RKO (cell line): ENCODE data around the gene ANKRD33B.

Source experiments
- DNase-seq: peaks from one replicate; pipeline ENCODE4 v3.0.0-alpha.2; 2016; ENCODE audit warnings: low spot score

ANKRD33B gene

DNA sequence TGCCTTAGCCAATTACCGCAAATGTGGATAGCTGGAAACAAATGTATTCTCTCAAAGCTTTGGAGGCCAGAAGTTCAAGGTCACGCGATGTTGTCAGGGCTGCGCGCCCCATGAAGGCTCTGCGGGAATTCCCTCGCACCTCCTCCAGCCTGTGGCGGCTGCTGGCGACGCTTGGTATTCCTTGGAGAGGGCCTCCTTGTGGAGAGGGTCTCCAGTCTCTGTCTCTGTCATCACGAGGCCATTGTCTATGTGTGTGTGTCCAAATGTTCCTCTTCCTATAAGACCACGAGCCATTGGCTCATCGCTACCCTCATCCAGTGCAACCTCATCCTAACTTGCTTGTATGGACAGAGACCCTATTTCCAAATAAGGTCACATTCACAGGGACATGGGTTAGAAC lies 97.5 kb downstream of the ANKRD33B start:
- no peak for DNase-seq

DNA sequence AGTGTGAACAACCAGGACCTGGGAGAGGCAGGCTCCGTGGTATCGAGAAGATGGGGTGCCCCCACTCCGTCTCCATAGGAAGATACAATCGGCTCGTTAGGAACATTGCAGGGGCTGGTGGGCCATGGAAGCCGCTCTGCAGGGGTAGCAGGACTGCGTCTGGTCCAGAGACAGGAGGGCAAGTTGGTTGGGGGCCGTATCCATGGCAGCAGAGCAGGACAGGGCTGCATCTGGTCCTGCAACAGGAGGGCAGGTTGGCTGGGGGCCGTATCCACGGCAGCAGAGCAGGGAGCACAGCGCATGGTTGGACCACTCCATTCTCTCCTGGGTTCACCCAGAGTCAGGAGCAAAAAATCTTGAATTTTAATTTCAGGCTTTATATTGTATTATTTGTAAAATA lies 98.2 kb downstream of the ANKRD33B start:
- no peak for DNase-seq

DNA sequence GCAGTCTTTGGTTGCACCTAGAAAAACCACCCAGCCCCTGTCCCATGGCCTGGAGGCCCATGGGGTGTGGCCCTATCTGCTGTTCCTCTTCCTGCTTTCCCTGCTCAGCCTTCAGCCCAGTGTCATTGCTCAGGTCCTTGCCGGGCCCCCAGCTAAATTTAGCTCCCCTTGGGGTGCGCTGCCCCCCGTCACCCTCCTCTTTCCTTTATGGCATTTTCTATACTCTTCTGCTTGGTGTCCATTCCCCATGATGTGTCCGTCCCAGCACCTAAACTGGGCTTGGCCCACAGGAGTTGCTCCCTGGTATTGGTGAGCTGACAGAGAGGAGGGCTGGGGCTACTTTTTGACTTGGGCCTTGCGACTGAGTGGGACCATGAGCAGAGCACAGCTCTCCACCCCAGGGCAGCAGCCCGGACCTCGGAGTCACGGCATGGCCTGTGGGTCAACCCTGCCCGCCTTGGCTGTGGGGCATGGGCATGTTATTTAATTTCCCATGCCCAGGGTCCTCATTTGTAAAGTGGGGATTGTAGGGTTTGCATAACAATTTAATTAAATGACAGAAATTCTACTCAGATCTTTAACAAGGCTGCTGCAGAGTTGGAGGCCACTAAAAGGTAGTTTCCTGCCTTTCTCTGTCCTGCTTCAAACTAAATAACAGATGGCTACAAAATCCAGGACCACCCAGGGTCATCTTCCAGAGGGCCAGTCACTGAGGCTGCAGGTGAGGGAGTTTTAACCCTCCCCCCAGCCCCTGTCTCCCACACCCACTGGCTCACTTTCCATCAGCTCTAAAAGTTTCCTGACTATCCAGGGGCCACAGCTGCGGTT lies 99.0 kb downstream of the ANKRD33B start:
- DNase-seq, result no peak

DNA sequence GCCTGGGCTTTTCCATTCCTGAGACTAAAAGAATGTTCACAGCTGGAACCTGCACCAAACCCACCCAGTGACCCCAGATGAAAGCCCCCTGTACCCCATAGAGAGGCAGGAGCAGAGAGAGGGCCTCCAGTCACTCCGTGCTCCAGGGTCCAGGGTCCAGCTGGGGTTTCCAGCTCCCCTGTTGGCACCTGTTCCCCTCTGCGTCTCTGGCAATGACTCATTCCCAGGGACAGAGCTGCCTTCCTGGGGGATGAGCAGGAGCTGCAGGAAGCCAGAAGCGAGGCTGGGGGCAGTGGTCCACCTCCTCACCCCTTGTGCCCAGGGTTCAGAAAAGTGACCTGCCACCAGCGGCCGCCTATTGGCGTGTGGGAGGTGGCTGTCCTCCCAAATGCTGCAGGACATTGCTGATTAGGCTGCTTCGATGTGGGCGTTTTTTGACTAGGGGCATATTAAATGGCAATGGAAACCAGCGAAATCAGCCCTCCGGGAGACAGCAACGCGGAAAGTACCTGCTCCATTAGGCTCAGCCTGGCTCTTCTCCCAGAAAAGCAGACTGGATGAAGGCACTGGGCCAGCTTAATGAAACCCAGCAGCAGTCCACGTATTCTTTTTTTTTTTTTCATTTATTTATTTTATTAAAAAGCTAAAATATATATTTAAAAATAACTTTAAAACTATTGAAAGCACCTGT lies 99.8 kb downstream of the ANKRD33B start:
- DNase-seq, result no peak

DNA sequence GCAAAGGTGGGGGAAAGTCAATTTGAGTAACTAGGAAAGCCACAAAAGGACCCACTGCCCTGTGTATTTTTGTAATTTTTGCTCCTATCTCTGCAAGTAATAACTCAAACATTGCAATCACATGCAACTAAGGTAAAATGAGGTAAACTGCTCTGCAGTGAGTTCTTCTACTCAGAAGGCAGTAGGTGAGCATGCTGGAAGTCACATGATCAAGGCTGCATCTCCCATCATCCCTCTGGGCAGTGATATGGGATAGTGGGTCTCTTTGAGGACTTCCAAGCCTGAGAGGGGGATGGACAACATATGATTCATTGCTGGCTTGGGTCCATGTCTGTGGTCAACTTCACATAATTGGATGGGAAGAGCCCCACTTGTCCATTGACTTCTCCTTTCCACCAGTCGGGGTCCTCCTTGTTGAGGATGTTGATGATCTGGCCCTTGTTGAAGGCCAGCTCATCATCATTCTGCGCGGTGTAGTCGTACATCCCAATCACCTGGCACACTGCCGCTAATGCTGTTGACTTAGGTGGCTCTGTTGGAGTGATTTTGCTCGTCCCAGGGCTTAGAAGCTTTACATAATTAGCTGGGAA lies 100.4 kb downstream of the ANKRD33B start:
- peak; percentile 14 for DNase-seq

DNA sequence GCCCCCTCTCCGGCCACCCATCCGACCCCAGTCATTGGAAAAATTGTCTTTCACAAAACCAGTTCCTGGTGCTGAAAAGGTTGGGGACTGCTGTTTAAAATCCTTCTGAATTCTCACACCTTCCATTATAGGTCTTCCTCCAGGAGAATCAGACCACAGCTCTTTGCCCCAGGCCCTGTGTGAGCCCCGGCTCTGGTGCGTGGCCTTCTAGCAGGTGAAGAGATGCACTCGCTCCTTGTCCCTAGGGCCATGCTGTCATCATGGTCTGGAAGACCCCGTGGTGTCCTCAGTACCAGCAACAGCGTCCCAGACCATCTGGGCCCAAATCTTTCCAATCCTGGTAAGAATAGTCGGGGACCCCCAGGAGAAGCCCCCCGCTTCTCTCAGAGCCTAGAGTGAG lies 101.9 kb downstream of the ANKRD33B start:
- DNase-seq, result no peak

DNA sequence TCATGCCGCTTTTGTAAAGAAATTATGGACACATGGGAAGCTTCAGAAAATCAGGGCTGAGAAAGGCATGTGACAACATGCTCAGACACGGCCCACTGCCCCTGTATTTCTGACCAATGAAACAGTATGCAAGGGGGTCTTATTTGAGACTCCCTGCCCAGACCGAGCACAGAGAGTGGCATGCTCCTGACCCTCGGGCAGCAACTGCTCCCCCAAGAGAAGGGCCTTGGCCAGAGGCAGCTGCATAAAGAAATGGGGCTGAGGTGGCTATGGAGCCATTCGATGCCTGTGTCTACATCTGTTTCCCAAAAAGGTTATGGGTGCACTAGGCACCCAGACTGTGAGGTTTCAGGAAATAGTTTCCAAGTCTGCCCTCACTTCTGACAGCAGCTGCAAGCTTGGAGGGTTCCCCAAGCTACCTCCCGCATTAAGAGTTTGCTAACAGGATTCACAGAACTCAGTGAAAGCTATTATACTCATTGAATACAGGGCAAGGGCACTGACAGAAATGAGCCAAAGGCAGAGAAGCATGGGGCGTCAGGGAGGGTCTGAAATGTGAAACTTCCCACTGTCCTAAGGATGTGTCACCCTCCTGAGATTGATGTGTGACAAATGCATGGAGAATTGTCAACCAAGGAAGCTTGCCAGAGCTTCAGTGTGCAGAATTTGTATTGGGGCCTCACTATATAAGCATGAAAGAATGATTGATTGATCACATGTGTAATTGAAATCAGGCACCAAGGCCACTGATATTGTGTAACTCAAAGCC lies 102.8 kb downstream of the ANKRD33B start:
- DNase-seq, result peak; percentile 9

DNA sequence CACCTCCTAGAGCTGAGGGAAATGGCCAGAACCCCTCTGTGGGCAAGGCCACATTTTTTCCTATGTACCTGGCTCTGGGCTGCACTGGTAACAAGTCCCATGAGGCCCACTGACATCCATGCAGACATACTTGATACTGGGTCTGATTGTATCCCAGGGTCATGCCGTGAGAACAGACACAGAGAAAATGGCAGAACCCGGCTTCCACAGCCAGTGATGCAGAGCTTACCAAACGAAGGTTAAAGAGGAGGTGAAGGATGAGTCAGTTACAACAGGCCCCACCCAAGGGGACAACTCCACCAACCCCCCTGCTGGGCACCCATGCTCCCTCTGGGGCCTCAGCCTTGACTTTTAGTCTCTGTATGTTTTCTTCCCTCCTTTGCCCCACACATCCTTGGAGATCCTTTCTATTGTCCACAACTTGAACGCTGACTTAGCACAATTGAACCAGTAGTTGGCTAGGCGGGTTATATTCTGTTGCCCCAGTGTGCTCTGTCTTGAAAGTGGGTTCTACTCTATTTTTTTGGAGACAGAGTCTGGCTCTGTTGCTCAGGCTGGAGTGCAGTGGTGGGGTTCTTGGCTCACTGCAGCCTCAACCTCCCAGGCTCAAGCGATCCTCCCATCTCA lies 103.7 kb downstream of the ANKRD33B start:
- no peak for DNase-seq

DNA sequence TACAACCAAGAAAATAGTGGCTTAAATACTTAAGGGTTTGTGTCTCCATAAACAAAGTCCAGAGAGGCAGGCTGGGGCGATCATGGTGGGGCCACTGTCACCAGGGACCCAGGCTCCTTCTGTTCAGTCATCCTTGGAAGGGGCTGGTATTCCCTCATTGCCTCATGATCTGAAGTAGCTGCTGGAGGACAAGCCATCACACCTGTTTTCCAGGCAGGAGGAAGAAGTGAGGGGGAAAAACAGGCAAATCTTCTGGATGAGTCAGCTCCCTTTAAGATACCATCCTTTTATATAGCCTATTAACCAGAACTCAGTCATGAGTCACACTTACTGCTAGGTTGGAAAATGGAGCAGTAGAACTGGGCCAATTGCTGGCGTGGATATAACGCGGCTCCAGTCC lies 104.8 kb downstream of the ANKRD33B start:
- DNase-seq, result peak; percentile 6

DNA sequence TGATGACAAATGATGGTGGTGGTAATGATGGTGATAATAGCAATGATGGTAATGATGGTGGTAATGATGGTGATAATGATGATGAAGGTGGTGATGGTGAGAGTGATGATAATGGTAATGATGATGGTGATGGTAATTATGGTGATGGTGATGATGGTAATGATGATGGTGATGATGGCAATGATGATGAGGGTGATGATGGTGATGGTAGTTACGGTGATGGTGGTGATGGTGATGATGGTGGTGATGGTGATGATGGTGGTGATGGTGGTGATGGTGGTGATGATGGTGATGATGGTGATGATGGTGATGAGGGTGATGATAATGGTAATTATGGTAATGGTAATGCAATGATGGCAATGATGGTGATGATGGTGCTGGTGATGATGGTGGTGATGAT lies 106.1 kb downstream of the ANKRD33B start:
- no peak for DNase-seq

DNA sequence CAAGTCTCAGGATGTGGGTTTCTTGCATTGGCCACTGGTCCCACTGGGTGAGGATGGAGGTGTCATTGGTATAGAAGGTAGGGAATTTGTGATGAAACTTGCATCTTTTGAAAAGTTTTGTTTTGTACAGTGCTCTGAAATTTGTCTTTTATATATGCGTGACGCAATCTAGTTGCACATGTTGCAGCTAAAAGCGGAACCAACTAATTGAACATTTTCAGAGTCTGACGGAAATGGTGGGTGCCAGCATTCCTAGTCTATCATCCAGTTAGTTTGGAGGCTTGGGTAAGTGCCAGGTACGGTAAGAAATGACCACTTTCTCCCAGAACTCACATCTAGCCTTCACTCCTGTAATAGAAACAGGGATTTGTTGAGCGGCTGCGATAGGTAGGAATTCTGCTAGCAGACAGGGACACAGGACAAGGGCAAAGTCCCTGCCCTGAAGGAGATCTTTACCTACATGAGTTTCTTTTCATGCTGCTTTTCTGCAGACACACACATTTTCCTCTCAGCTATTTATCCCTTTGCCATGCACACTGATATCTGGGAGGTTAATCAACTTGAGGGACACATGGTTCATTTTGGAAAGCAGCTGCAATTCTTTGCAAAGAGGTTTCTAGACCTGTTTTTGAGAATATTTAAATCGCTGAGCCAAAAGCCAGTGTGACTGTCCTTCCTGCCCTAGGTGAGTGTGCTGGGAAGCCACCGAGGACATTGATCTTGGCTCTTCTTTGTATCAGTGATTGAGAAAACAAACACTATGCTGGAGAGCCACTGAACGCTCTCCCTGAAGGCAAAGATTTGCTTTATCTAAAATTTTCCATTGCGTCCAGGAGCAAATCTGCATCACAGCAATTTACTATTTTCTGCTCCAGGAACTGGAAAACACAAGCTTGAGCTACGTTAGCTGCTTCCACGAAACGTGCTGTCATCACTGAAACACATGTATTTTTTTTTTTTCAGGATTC lies 107.5 kb downstream of the ANKRD33B start:
- DNase-seq, result no peak

DNA sequence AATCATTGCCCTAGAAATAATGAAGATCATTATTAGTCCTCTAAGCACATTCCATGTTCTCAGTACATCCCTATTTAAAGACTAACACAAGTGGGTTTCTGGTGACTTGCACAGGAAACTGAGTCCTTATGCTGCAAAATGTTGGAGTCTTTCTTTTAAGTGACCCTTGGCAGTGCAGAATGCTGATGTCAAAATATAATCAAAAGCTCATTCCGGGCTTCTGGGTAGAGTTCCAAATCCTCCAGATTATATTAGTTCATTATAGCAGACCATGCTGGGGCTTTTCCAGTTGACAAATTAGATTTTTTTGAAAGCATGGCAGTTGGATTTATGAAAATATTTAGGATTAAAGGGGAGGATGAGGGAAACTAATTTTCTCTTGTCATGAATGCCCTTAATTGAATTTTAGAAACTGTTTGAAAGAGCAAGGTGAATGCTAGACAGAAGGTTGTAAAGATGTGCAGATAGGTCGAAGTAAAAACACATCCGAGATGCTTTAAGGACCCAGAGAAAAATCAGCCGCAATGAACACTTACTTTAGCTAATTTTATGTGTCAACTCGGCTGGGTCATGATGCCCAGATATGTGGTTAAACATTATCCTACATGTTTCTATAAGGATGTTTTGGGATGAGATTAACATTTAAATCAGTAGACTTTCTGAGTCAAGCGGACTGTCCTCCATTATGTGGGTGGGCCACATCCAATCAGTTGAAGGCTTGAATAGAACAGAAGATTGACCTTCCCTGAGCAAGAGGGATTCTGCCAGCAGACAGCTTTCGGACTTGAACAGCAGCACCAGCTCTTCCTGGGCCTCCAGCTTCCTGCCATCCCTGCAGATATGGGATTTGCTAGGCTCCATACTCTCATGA lies 108.5 kb downstream of the ANKRD33B start:
- no peak for DNase-seq

DNA sequence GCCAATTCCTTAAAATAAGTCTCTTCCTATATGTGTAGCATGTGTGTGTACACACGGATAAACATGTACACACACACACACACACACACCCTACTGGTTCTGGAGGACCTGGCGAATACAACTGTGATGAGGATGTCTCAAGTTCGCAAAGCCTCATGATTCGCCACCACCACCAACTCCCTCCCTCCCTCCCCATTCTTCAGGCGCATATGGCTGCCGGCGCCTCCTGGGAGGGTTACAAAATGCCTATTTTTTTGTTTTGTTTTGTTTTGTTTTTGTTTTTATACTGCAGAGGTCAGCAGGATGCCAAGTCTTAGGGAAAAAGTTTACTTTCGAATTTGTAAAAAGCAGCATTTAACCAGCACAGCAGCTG lies 109.1 kb downstream of the ANKRD33B start:
- no peak for DNase-seq

DNA sequence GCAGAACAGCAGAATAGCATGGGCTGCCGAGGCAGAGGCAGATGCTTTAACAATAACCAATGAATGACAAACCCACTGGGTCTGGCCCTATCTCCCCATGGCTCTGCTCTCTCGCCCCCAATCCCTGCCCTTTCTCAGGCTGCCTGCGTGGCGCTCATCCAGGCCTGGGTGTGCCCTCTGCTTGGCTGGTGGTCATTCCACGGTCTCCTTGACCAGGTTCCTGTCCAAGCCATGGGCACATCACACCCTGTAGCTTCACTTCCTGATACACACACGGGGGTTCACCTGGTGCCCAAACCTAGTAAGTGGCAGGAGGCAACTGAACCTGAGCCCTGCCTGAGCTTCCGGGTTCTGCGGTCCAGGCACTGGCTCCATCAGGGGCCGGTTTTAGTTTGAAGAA lies 109.5 kb downstream of the ANKRD33B start:
- no peak for DNase-seq

DNA sequence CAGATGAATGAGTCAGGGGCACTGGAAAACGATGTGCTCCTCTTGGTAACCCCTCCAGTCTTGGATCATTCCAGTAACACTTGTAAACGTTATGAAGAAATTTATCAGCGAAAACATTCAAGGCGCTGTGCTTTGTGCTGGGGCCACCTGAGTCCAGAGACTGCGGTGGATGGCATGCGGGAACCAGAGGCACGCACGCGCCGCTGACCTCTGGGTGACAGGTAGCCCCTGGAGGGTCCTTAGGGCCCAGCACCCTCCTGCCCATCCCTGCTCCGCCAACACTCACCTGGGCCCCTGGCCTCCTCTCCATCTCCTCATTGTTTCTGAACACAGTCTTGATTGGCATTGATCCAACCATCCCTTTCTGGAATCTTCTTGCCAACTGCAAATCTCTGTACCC lies 110.2 kb downstream of the ANKRD33B start:
- DNase-seq, result no peak

DNA sequence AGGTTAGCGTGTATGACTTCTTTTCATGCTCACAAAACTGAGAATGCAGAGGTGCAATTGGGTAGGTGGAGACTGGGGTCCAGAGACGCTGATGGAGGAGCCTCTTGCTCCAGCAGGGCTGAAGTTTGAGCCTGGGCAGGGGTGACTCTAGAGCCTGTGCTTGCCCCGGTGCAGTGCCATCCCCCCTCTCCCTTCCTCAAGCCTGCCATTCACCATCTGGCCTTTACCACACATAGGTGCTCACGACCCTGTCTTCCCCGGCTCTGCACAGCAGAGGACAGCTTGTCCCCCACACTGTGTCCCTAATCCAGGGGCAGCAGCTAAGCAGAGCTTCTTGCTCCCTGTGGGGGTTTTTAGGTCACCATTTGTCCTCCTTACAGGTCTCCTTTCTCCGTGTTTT lies 110.7 kb downstream of the ANKRD33B start:
- DNase-seq, result no peak

DNA sequence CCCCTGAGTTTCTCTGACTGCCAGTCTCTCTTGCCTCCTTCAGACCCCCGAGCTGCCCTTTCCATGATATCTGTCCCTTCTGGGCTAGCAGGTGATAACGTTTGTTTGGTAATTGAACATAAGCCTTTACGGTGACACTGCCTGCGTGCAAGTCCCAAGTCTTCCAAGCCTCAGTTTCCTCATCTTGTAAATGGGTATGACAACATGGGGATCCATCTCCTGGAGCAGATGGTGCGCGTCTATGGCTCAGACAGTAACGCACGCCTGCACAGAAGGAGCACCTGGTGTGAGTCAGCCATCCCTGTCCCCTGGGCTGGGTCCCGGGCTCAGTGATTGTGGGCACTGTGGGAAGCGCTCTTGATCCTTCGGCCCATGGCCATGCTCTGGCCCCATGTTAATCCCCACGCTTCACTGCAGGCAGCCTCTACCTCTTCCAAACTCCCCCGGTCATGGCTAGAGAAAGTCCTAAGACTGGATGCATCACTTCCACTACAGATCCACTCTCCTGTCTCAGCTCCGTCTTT lies 111.4 kb downstream of the ANKRD33B start:
- no peak for DNase-seq

DNA sequence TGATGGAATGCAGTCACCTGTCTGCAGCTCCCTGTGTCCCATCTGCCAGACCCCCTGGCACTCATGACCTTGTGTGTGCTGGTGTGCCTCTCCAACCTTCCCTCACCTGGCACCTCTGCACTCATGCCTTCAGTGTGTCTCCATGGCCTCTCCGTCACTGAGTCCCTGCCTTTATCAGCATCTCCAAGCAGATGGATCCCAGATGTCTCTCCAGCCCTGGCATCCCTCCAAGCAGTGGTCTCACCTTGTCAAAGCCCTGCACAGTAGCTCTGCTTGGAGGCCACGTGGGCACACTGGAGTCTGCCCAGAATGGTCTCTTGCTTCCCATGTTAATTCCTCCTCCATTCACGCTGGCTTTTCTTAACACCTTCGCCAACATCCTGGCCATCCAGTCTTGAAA lies 112.4 kb downstream of the ANKRD33B start:
- DNase-seq, result no peak

DNA sequence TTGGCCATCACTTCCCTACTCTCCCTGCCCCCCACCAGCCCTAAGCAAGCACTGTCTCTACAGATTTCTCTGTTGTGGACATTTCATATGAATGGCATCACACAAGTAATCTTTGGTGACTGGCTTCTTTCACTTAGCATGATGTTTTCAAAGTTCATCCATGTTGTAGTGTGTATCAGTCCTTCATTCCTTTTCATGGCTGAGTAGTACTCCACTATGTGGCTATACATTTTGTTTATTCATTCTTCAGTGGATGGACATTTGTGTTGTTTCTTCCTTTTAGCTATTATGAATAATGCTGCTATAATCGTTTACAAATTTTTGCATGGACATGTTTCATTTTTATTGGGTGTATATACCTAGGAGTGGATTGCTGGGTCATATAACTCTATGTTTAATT lies 113.1 kb downstream of the ANKRD33B start:
- DNase-seq, result no peak

DNA sequence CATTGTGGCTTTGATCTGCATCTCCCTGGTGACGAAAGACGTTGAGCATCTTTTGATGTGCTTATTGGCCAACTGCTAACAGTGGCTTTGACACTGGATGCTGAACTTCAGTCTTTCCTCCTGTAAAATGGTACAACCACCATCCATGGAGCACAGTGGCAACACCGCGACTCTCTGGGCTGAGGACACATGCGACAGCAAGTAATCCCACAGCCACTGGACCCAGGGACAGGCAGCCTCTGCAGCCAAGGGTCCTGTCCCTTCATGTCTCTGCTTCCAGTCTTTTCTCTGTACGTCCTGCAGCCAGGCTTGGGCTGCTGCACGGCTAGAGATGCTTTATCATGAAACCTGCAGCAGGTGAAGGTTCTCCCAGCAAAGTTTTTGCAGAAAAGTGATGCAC lies 113.7 kb downstream of the ANKRD33B start:
- DNase-seq, result no peak
